HepG2 (cell line): ENCODE data around the gene BTN1A1. TPM values are rescaled to one million over a fixed set of nuclear protein-coding genes. Genes with fewer than 3 reads are reported as not detected.
A peak's percentile ranks its signal among the peaks of the same experiment; 100 is the strongest.

Experiments
- ATF5 ChIP-seq: sonication (generic); formaldehyde crosslinking; IDR thresholded peaks from 2 replicates; pipeline ENCODE4 v1.4.0; 2020; ENCODE audit warnings: mild to moderate bottlenecking, low read depth, missing genetic modification reagents
- CENPX ChIP-seq: sonication (generic); formaldehyde crosslinking; IDR thresholded peaks from 2 replicates; pipeline ENCODE4 v1.9.0; 2021; ENCODE audit warnings: mild to moderate bottlenecking, missing genetic modification reagents, moderate library complexity
- DPF2 ChIP-seq: sonication (generic); formaldehyde crosslinking; IDR thresholded peaks from 2 replicates; pipeline ENCODE4 v1.4.0; 2020; ENCODE audit warnings: mild to moderate bottlenecking, low read depth, missing genetic modification reagents, borderline replicate concordance
- E2F1 ChIP-seq: sonication (generic); formaldehyde crosslinking; IDR thresholded peaks from 2 replicates; pipeline ENCODE4 v1.5.0; 2020; ENCODE audit warnings: missing genetic modification reagents
- FOXJ3 ChIP-seq: sonication (generic); formaldehyde crosslinking; IDR thresholded peaks from 2 replicates; pipeline ENCODE4 v1.4.0; 2020; ENCODE audit warnings: missing genetic modification reagents, mild to moderate bottlenecking, borderline replicate concordance
- IKZF1 ChIP-seq: fragments of 450-650 bp; IDR thresholded peaks from 2 replicates; pipeline ENCODE4 v1.7.1; 2016
- MIER3 ChIP-seq: IDR thresholded peaks from 2 replicates; pipeline ENCODE4 v1.6.1; 2016; ENCODE audit warnings: missing compliant biosample characterization, borderline replicate concordance
- NAIF1 ChIP-seq: sonication (generic); formaldehyde crosslinking; IDR thresholded peaks from 2 replicates; pipeline ENCODE4 v1.5.0; 2020; ENCODE audit warnings: mild to moderate bottlenecking, missing genetic modification reagents, borderline replicate concordance
- NCOA5 ChIP-seq: sonication (generic); formaldehyde crosslinking; IDR thresholded peaks from 2 replicates; pipeline ENCODE4 v1.4.0; 2020; ENCODE audit warnings: missing genetic modification reagents
- NFE2L2 ChIP-seq: fragments of 150-350 bp; IDR thresholded peaks from 2 replicates; pipeline ENCODE4 v1.6.1; 2014; ENCODE audit warnings: low read length
- NFKB2 ChIP-seq: sonication (generic); formaldehyde crosslinking; IDR thresholded peaks from 2 replicates; pipeline ENCODE4 v1.4.0; 2020; ENCODE audit warnings: missing genetic modification reagents, borderline replicate concordance
- NONO ChIP-seq, 2 experiments: fragments of 450-650 bp in 1 of 2; sonication (generic) in 1 of 2; formaldehyde crosslinking in 1 of 2; IDR thresholded peaks in 1 of 2; conservative IDR thresholded peaks in 1 of 2; 2 replicates each; pipeline versions ENCODE4 v1.6.1 to v1.8.0; 2017 to 2022; ENCODE audit warnings: mild to moderate bottlenecking in 1 of 2, missing genetic modification reagents in 1 of 2, moderate library complexity in 1 of 2
- RCOR2 ChIP-seq: IDR thresholded peaks from 2 replicates; pipeline ENCODE4 v1.6.1; 2016; ENCODE audit warnings: missing biosample characterization, missing genetic modification reagents
- SMYD3 ChIP-seq: sonication (generic); formaldehyde crosslinking; IDR thresholded peaks from 2 replicates; pipeline ENCODE4 v1.8.1; 2023; ENCODE audit warnings: mild to moderate bottlenecking, missing genetic modification reagents
- TCF7L2 ChIP-seq: IDR thresholded peaks from 2 replicates; pipeline ENCODE4 v1.6.1; 2011; ENCODE audit warnings: mild to moderate bottlenecking, low read depth, low read length, moderate library complexity
- THAP7 ChIP-seq: sonication (generic); formaldehyde crosslinking; IDR thresholded peaks from 2 replicates; pipeline ENCODE4 v1.8.1; 2023; ENCODE audit warnings: mild to moderate bottlenecking, missing genetic modification reagents
- ZBTB20 ChIP-seq: sonication (generic); formaldehyde crosslinking; IDR thresholded peaks from 2 replicates; pipeline ENCODE4 v1.8.1; 2023; ENCODE audit warnings: missing genetic modification reagents, low read depth, mild to moderate bottlenecking, borderline replicate concordance
- ZBTB44 ChIP-seq: sonication (generic); formaldehyde crosslinking; IDR thresholded peaks from 2 replicates; pipeline ENCODE4 v1.4.0; 2020; ENCODE audit warnings: missing genetic modification reagents
- ZFP62 ChIP-seq: sonication (generic); formaldehyde crosslinking; IDR thresholded peaks from 2 replicates; pipeline ENCODE4 v1.4.0; 2020; ENCODE audit warnings: missing genetic modification reagents
- ZNF180 ChIP-seq: sonication (generic); formaldehyde crosslinking; IDR thresholded peaks from 2 replicates; pipeline ENCODE4 v1.4.0; 2020; ENCODE audit warnings: low read depth, missing genetic modification reagents, borderline replicate concordance
- ZNF550 ChIP-seq: sonication (generic); formaldehyde crosslinking; IDR thresholded peaks from 2 replicates; pipeline ENCODE4 v1.4.0; 2020; ENCODE audit warnings: mild to moderate bottlenecking, missing genetic modification reagents, borderline replicate concordance
- ZNF713 ChIP-seq: sonication (generic); formaldehyde crosslinking; IDR thresholded peaks from 2 replicates; pipeline ENCODE4 v1.4.0; 2020; ENCODE audit warnings: mild to moderate bottlenecking, missing genetic modification reagents
- ZNF720 ChIP-seq: sonication (generic); formaldehyde crosslinking; IDR thresholded peaks from 2 replicates; pipeline ENCODE4 v1.4.0; 2020; ENCODE audit warnings: missing genetic modification reagents
- ZNF772 ChIP-seq: sonication (generic); formaldehyde crosslinking; IDR thresholded peaks from 2 replicates; pipeline ENCODE4 v1.5.0; 2020; ENCODE audit warnings: mild to moderate bottlenecking, missing genetic modification reagents
- ZXDC ChIP-seq: sonication (generic); formaldehyde crosslinking; IDR thresholded peaks from 2 replicates; pipeline ENCODE4 v1.5.0; 2020; ENCODE audit warnings: mild to moderate bottlenecking, missing genetic modification reagents
- polyA plus RNA-seq, 8 experiments: library from polyadenylated mRNA; depleted of rRNA in 3 of 8; stranded (reverse) in 7 of 8; unstranded in 1 of 8; fragments of >200 nt; fragmentation: Illumina TruSeq in 4 of 8; extraction: Trizol in 4 of 8; gene quantifications; 2 replicates each; pipeline versions ENCODE4 v1.2.1 to v1.2.3, GENCODE V29; 2011 to 2016; ENCODE audit warnings: low read depth in 4 of 8, missing spikeins in 1 of 8, mixed read lengths in 1 of 8; ENCODE audit not compliant: insufficient read depth in 1 of 8
- total RNA-seq, 5 experiments: library from RNA; depleted of rRNA; stranded (reverse); fragments of >200 nt; fragmentation: Illumina TruSeq; extraction: Trizol; gene quantifications; 2 replicates each; pipeline ENCODE4 v1.2.3, GENCODE V29; 2016; ENCODE audit warnings: low read depth in 1 of 5

BTN1A1 gene
- total and polyA plus RNA-seq, 2 of the 13 experiments (the other 11 are each of a cell fraction or from before 2014, with no cell fraction given), result 0.04 TPM; not detected in 1

GRCh38 chr6:26538572-26538902, 38.4 kb downstream of the BTN1A1 start (continued):
- TF ChIP-seq ZNF550 (no peak), ATF5 (no peak), ZBTB20 (CRISPR knock-in tag) (no peak), FOXJ3 (CRISPR knock-in tag) (no peak), CENPX (CRISPR knock-in tag) (no peak), MIER3 (CRISPR knock-in tag) (no peak), ZNF713 (no peak), NONO (IDR thresholded peaks at IDR 0.05) (no peak), NONO (CRISPR knock-in tag; conservative IDR thresholded peaks at IDR 0.05) (no peak), ZNF720 (0 out of 2 replicates have a peak, but pooled peaks have one; percentile 1), ZBTB44 (CRISPR knock-in tag) (no peak), NFE2L2 (no peak), ZNF180 (CRISPR knock-in tag) (no peak), SMYD3 (CRISPR knock-in tag) (no peak), IKZF1 (no peak), DPF2 (CRISPR knock-in tag) (no peak), RCOR2 (CRISPR knock-in tag) (no peak), NCOA5 (CRISPR knock-in tag) (no peak), TCF7L2 (no peak), THAP7 (CRISPR knock-in tag) (no peak), E2F1 (CRISPR knock-in tag) (no peak), ZXDC (no peak), ZNF772 (CRISPR knock-in tag) (no peak; the same call in 1 of the 2 replicates), ZFP62 (CRISPR knock-in tag) (no peak), NAIF1 (no peak), NFKB2 (CRISPR knock-in tag) (peak; percentile 3; the same call in 1 of the 2 replicates)
